Cardiac septum (tissue), 1 donor: Measurements from ENCODE around the gene DAB2IP. TPM values are rescaled to one million over a fixed set of nuclear protein-coding genes. Genes with fewer than 3 reads are reported as not detected.
A peak's percentile ranks its signal among the peaks of the same experiment; 100 is the strongest.

Source experiments
- DNase-seq: peaks from one replicate; pipeline ENCODE4 v3.0.0-alpha.2; 2020; ENCODE audit warnings: low spot score
- intact Hi-C: fragments of 100-400 bp; cut with DNase I; formaldehyde crosslinking; loops from one replicate; pipeline ENCODE4 v1.14.0; 2022
- total RNA-seq: library from RNA; stranded (reverse); fragmentation: NEBNext Ultra II Directional; extraction: Animal tissue kit (Norgen Biotek cat#: 25700); gene quantifications from one replicate; pipeline ENCODE4 v1.2.1, GENCODE V29; 2021
- donor health status: DM: no; HTN: no; CAD: no.

DAB2IP gene
- total RNA-seq, 1 donor from 2014 or later, result 60.3 TPM

GRCh38 chr9:121827251-121827967 is 176.0 kb downstream of the DAB2IP start:
- peak; percentile 41 for DNase-seq
- intact Hi-C loops, result no loop called here

- DNase-seq, result peak; percentile 36
- intact Hi-C loops, result no loop called here
Measured at GRCh38 chr9:121830441-121831140, 179.2 kb downstream of the DAB2IP start.

DNA sequence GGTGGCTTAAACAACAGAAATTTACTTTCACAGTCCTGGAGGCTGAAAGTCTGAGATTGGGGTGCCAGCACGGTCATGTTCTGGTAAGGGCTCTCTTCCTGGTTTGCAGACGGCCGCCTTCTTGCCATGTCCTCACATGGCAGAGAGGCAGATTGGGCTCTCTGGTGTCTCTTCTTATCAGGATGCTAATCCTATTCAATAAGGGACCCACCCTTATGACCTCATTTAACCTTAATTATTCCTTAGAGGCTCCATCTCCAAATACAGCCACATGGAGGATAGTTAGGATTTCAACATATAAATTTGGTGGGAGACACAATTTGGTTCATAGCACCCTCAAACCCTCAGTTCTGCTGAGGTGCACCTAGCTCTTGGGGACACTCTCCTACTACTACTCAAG is 180.4 kb downstream of the DAB2IP start:
- intact Hi-C loops, result no loop called here
- DNase-seq, result no peak

- intact Hi-C loops, result no loop called here
- peak; percentile 55 for DNase-seq
Measured at GRCh38 chr9:121833061-121833460, 181.6 kb downstream of the DAB2IP start.

Other genes starting within 250 kb of the DAB2IP start
- gene GGTA1, start 151.8 kb upstream of the DAB2IP start, total RNA-seq, result 8.8 TPM